Caco-2 (cell line): ENCODE measurements around the gene KIAA0319L. TPM values are rescaled to one million over a fixed set of nuclear protein-coding genes. Genes with fewer than 3 reads are reported as not detected.
A peak's percentile ranks its signal among the peaks of the same experiment; 100 is the strongest.

Source experiments
- BruUV-seq: library from RNA; stranded (reverse); fragments of 400-500 nt; replicated peaks from 2 replicates; lab custom pipeline; 2021; lab: Mats Ljungman, UMichigan
- CTCF ChIA-PET: fragments of 300-600 bp; sonication (Branson Sonifier 250); formaldehyde crosslinking; loops from one replicate; lab custom pipeline; 2022; ENCODE audit warnings: antibody characterized with exemption; lab: Charles Lee
- POLR2A ChIA-PET: fragments of 300-600 bp; sonication (Branson Sonifier 250); formaldehyde crosslinking; loops from one replicate; lab custom pipeline; 2022; ENCODE audit warnings: antibody characterized with exemption; lab: Charles Lee
- DNase-seq, 2 experiments: peaks; one replicate each; pipeline versions ENCODE4 v3.0.0 to v3.0.0-alpha.2; 2020 to 2022
- H3K27me3 ChIP-seq: replicated peaks from 2 replicates; pipeline ENCODE4 v1.6.0; 2011; ENCODE audit warnings: low read length; ENCODE audit not compliant: control insufficient read depth, insufficient read depth
- H3K36me3 ChIP-seq: 2 replicates; pipeline ENCODE4 v1.5.1; 2011; ENCODE audit warnings: low read length; ENCODE audit not compliant: control insufficient read depth, insufficient read depth
- H3K4me1 ChIP-seq: fragments of 250-450 bp; sonication (Bioruptor Pico); 2 replicates; pipeline ENCODE4 v1.5.1; 2020; ENCODE audit warnings: mild to moderate bottlenecking
- H3K4me3 ChIP-seq: 2 replicates; pipeline ENCODE4 v1.5.1; 2011; ENCODE audit warnings: low read depth, mild to moderate bottlenecking, control low read depth, low read length
- H3K9me3 ChIP-seq: fragments of 250-450 bp; sonication (Bioruptor Pico); 2 replicates; pipeline ENCODE4 v1.5.1; 2020; ENCODE audit warnings: mild to moderate bottlenecking, moderate library complexity
- H3K27ac Mint-ChIP-seq: one replicate; pipeline ENCODE4 v1.8.0; 2022; ENCODE audit warnings: mixed read lengths; ENCODE audit not compliant: unreplicated experiment
- H3K27me3 Mint-ChIP-seq: one replicate; pipeline ENCODE4 v1.8.0; 2022; ENCODE audit warnings: mixed read lengths; ENCODE audit not compliant: insufficient read depth, unreplicated experiment
- H3K36me3 Mint-ChIP-seq: one replicate; pipeline ENCODE4 v1.8.0; 2022; ENCODE audit warnings: mild to moderate bottlenecking, mixed read lengths; ENCODE audit not compliant: insufficient read depth, unreplicated experiment
- H3K4me1 Mint-ChIP-seq: one replicate; pipeline ENCODE4 v1.8.0; 2022; ENCODE audit warnings: low read depth, mixed read lengths; ENCODE audit not compliant: unreplicated experiment
- H3K4me3 Mint-ChIP-seq: one replicate; pipeline ENCODE4 v1.8.0; 2022; ENCODE audit warnings: mild to moderate bottlenecking, moderate library complexity, mixed read lengths; ENCODE audit not compliant: unreplicated experiment
- H3K9me3 Mint-ChIP-seq: one replicate; pipeline ENCODE4 v1.8.0; 2022; ENCODE audit warnings: mixed read lengths; ENCODE audit not compliant: unreplicated experiment
- CTCF ChIP-seq, 2 experiments: fragments of 200-600 bp in 1 of 2; IDR thresholded peaks; 1 replicate in 1 of 2; 2 replicates in 1 of 2; pipeline versions ENCODE4 v1.5.1 to v1.8.0; 2011 to 2022; ENCODE audit warnings: antibody characterized with exemption in 1 of 2, control low read depth in 1 of 2, inconsistent platforms in 1 of 2, low read depth in 1 of 2, low read length in 1 of 2, mild to moderate bottlenecking in 1 of 2, moderate library complexity in 1 of 2; ENCODE audit not compliant: insufficient read depth in 1 of 2, severe bottlenecking in 1 of 2, unreplicated experiment in 1 of 2
- intact Hi-C: fragments of 100-400 bp; cut with micrococcal nuclease; formaldehyde crosslinking; loops from one replicate; pipeline ENCODE4 v1.10.0; 2022; ENCODE audit not compliant: unreplicated experiment
- total RNA-seq: library from RNA; stranded (reverse); gene quantifications from 2 replicates; pipeline ENCODE4 v1.2.3, GENCODE V29; 2022

Gene KIAA0319L
- total RNA-seq, 1 experiment from 2014 or later, result 39.9 TPM

- ChIA-PET CTCF (interaction anchor here (0.6 kb wide), 1 partner anchor 333 kb away, joined by 4 read pairs; no protein-coding TSS in a partner anchor), POLR2A (no interaction called here)
- Mint-ChIP-seq H3K9me3 (no peaks in the 10 kb centered on the region), H3K36me3 (peaks cover 13% of the 10 kb centered on the region), H3K27ac (peak overlapping the region; percentile 79), H3K27me3 (no peaks in the 10 kb centered on the region), H3K4me1 (peaks cover 15% of the 10 kb centered on the region), H3K4me3 (no peak overlapping the region)
- intact Hi-C loops, result no loop called here
- Histone ChIP-seq H3K4me1 (peaks cover 20% of the 10 kb centered on the region), H3K27me3 (no peaks in the 10 kb centered on the region), H3K36me3 (no peaks in the 10 kb centered on the region), H3K9me3 (no peaks in the 10 kb centered on the region), H3K4me3 (no peak overlapping the region)
- no peak for TF ChIP-seq CTCF (IDR thresholded peaks at IDR 0.05; ENCODE audit: insufficient read depth in 1 of 2, low read depth in 1 of 2, low read length in 1 of 2, severe bottlenecking in 1 of 2, unreplicated experiment in 1 of 2)
- no TSS peak for BruUV-seq
- no peak for DNase-seq
These were observed 13.5 kb upstream of the KIAA0319L start for GRCh38 chr1:35570589-35571137.

- no peak overlapping the region for H3K4me3 ChIP-seq
- no peaks in the 10 kb centered on the region for H3K9me3 Mint-ChIP-seq
- ChIA-PET POLR2A (no interaction called here), CTCF (no interaction called here)
- no peak overlapping the region for H3K4me3 Mint-ChIP-seq
- no peak for TF ChIP-seq CTCF (IDR thresholded peaks at IDR 0.05; ENCODE audit: insufficient read depth in 1 of 2, low read depth in 1 of 2, low read length in 1 of 2, severe bottlenecking in 1 of 2, unreplicated experiment in 1 of 2)
- peaks cover 13% of the 10 kb centered on the region for H3K4me1 ChIP-seq
- H3K9me3 ChIP-seq, result no peaks in the 10 kb centered on the region
- peak overlapping the region; percentile 79 for H3K27ac Mint-ChIP-seq
- no TSS peak for BruUV-seq
- H3K36me3 ChIP-seq, result no peaks in the 10 kb centered on the region
- H3K36me3 Mint-ChIP-seq, result peaks cover 10% of the 10 kb centered on the region
- intact Hi-C loops, result loop anchor here (1.0 kb wide), 3 partner anchors 145 to 204 kb away; partner anchors contain the start of gene CLSPN
- DNase-seq, result no peak
- peaks cover 8% of the 10 kb centered on the region for H3K4me1 Mint-ChIP-seq
- H3K27me3 ChIP-seq, result no peaks in the 10 kb centered on the region
- no peaks in the 10 kb centered on the region for H3K27me3 Mint-ChIP-seq
These were observed 12.7 kb upstream of the KIAA0319L start for GRCh38 chr1:35569936-35570335.

GRCh38 chr1:35568975-35569395 is 11.8 kb upstream of the KIAA0319L start:
- no peaks in the 10 kb centered on the region for H3K9me3 ChIP-seq
- CTCF ChIA-PET, result interaction anchor here (0.8 to 1.4 kb wide), 7 partner anchors 12 to 201 kb away, joined by 3 to 12 read pairs (median 3); partner anchors contain the start of gene CLSPN
- POLR2A ChIA-PET, result interaction anchor here (1.2 kb wide), 1 partner anchor 146 kb away, joined by 3 read pairs; no protein-coding TSS in a partner anchor
- peak; percentile 61 to 68 for TF ChIP-seq CTCF (IDR thresholded peaks at IDR 0.05; ENCODE audit: insufficient read depth in 1 of 2, low read depth in 1 of 2, low read length in 1 of 2, severe bottlenecking in 1 of 2, unreplicated experiment in 1 of 2)
- H3K27me3 ChIP-seq, result no peaks in the 10 kb centered on the region
- H3K4me1 Mint-ChIP-seq, result peaks cover 8% of the 10 kb centered on the region
- H3K4me3 Mint-ChIP-seq, result no peak overlapping the region
- H3K36me3 ChIP-seq, result no peaks in the 10 kb centered on the region
- peak; percentile 54 to 61 for DNase-seq
- H3K4me3 ChIP-seq, result no peak overlapping the region
- H3K27me3 Mint-ChIP-seq, result no peaks in the 10 kb centered on the region
- peaks cover 6% of the 10 kb centered on the region; the same call in 1 of the 2 replicates for H3K4me1 ChIP-seq
- no TSS peak for BruUV-seq
- H3K27ac Mint-ChIP-seq, result no peak overlapping the region
- no peaks in the 10 kb centered on the region for H3K9me3 Mint-ChIP-seq
- intact Hi-C loops, result loop anchor here (1.0 kb wide), 3 partner anchors 146 to 205 kb away; partner anchors contain the start of gene CLSPN
- H3K36me3 Mint-ChIP-seq, result peaks cover 19% of the 10 kb centered on the region
